Stomach (tissue), 9 donors: Measurements from ENCODE around the gene SRGN. TPM values are rescaled to one million over a fixed set of nuclear protein-coding genes. Genes with fewer than 3 reads are reported as not detected.
"Not testable (repeated sequence)": the region's sequence is repeated elsewhere in the genome, so short reads cannot be mapped to it uniquely, and the experiment has no call there.

Experiments
- DNase-seq, 2 donors: peaks; one replicate each; pipeline versions ENCODE4 v3.0.0 to v3.0.0-alpha.2; 2013 to 2019
- H3K27ac ChIP-seq, 5 donors: fragments of 200-600 bp in 4 of 5; sonication (generic) in 4 of 5; one replicate each; pipeline ENCODE4 v1.5.1; 2013 to 2019; ENCODE audit warnings: mild to moderate bottlenecking in 1 of 5, moderate library complexity in 1 of 5
- H3K27me3 ChIP-seq, 3 donors: fragments of 200-600 bp; sonication (generic); one replicate each; pipeline ENCODE4 v1.5.1; 2017 to 2019; ENCODE audit warnings: mixed run types in 1 of 3
- H3K36me3 ChIP-seq, 4 donors: fragments of 200-600 bp; sonication (generic); 1 replicate in 3 of 4; 2 replicates in 1 of 4; pipeline ENCODE4 v1.5.1; 2016 to 2019
- H3K4me1 ChIP-seq, 4 donors: fragments of 200-600 bp; sonication (generic); one replicate each; pipeline ENCODE4 v1.5.1; 2016 to 2019
- H3K4me3 ChIP-seq, 4 donors: fragments of 200-600 bp; sonication (generic) in 3 of 4; one replicate each; pipeline ENCODE4 v1.5.1; 2016 to 2019; ENCODE audit warnings: mild to moderate bottlenecking in 1 of 4
- H3K9me3 ChIP-seq, 4 donors: fragments of 200-600 bp; sonication (generic); one replicate each; pipeline ENCODE4 v1.5.1; 2016 to 2019
- EP300 ChIP-seq: sonication (generic); formaldehyde crosslinking; IDR thresholded peaks from one replicate; pipeline ENCODE4 v1.6.1; 2017; ENCODE audit warnings: antibody characterized with exemption
- POLR2A ChIP-seq, 4 donors: fragments of 450-650 bp; IDR thresholded peaks; one replicate each; pipeline ENCODE4 v1.6.1; 2016; ENCODE audit warnings: antibody characterized with exemption in 4 of 4, control low read depth in 2 of 4, mild to moderate bottlenecking in 1 of 4, moderate library complexity in 1 of 4
- POLR2AphosphoS5 ChIP-seq, 3 donors: sonication (generic); formaldehyde crosslinking; IDR thresholded peaks; one replicate each; pipeline ENCODE4 v1.6.1; 2016; ENCODE audit warnings: antibody characterized with exemption in 3 of 3
- WGBS, 5 donors: extraction: QIAGEN DNeasy Blood & Tissue Kit in 3 of 5; methylation state at CpG; one replicate each; pipeline versions ENCODE4 v1.1.5 to v1.1.7; 2013 to 2018; 5-methylcytosine and 5-hydroxymethylcytosine counted together
- intact Hi-C: fragments of 100-400 bp; cut with DNase I; formaldehyde crosslinking; loops from one replicate; pipeline ENCODE4 v1.15.1; 2023; ENCODE audit warnings: low total_unique reads
- polyA plus RNA-seq, 3 donors: library from polyadenylated mRNA; stranded (reverse); fragments of 200-250 nt; gene quantifications; one replicate each; pipeline ENCODE4 v1.2.3, GENCODE V29; 2013
- total RNA-seq, 5 donors: library from RNA; depleted of rRNA; stranded (reverse); fragments of >200 nt; gene quantifications; one replicate each; pipeline versions ENCODE4 v1.1.0 to v1.2.3, GENCODE V29; 2014 to 2016
- TF ChIP-seq, protein P1 (sequence below), 7 experiments: fragments of 450-650 bp in 4 of 7; fragments of 200-600 bp in 3 of 7; sonication (generic) in 3 of 7; IDR thresholded peaks; one replicate each; pipeline ENCODE4 v1.5.1; 2016 to 2019; ENCODE audit warnings: antibody characterized with exemption in 7 of 7, control low read depth in 2 of 7, mild to moderate bottlenecking in 1 of 7
- donor health status: healthy with polysubstance abuse.
- donor health status: Bipolar disorder and iron deficiency.
- donor health status: healthy.

The SRGN gene
- total and polyA plus RNA-seq, 8 donors: 1.3 to 212 (median 42.9) TPM

DNA sequence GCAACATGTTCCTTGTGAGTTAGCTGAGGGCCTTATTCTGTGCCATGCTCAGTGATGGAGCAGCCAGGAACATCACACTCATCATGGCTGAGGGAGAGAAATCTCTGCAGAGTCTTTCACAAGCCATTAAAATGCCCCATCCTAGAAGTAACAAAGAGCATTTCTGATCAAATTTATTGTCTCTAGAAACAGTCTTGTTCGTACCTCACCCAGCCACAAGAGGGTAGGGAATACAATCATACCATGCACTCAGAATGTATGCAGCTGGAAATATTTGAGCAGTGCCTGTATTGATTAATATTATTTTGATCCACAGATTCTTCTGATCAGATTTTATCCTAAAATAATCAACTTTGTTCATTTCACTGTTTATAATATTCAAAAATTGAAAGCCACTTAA lies 53.4 kb downstream of the SRGN start:
- 58 to 69% (median 67%) methylated on average over 1 of the region's 1 CpG for WGBS, 5 donors
- intact Hi-C loops: no loop called here
- TF ChIP-seq EP300 (no peak), POLR2A (IDR thresholded peaks at IDR 0.05) (no peak), POLR2AphosphoS5 (IDR thresholded peaks at IDR 0.05) (no peak)
- TF ChIP-seq, protein P1, sequence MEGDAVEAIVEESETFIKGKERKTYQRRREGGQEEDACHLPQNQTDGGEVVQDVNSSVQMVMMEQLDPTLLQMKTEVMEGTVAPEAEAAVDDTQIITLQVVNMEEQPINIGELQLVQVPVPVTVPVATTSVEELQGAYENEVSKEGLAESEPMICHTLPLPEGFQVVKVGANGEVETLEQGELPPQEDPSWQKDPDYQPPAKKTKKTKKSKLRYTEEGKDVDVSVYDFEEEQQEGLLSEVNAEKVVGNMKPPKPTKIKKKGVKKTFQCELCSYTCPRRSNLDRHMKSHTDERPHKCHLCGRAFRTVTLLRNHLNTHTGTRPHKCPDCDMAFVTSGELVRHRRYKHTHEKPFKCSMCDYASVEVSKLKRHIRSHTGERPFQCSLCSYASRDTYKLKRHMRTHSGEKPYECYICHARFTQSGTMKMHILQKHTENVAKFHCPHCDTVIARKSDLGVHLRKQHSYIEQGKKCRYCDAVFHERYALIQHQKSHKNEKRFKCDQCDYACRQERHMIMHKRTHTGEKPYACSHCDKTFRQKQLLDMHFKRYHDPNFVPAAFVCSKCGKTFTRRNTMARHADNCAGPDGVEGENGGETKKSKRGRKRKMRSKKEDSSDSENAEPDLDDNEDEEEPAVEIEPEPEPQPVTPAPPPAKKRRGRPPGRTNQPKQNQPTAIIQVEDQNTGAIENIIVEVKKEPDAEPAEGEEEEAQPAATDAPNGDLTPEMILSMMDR (IDR thresholded peaks at IDR 0.05): no peak
- no peak overlapping the region for H3K4me3 ChIP-seq
- no peak for DNase-seq
- no peaks in the 10 kb centered on the region for H3K27me3 ChIP-seq
- no peak overlapping the region for H3K27ac ChIP-seq
- H3K36me3 ChIP-seq: peaks cover 0 to 27% (median 19%) of the 10 kb centered on the region in 4 donors
- peaks cover 0 to 5% (median 0%) of the 10 kb centered on the region in 4 donors for H3K4me1 ChIP-seq
- H3K9me3 ChIP-seq: no peaks in the 10 kb centered on the region

GRCh38 chr10:69142074-69142473 lies 54.2 kb downstream of the SRGN start:
- H3K27me3 ChIP-seq, H3K27ac ChIP-seq, intact Hi-C loops, H3K4me1 ChIP-seq, H3K9me3 ChIP-seq, H3K4me3 ChIP-seq, DNase-seq: not testable (repeated sequence)
- 94 to 100% (median 95%) methylated on average over 3 of the region's 3 CpGs for WGBS, 5 donors
- peaks cover 0 to 19% (median 12%) of the 10 kb centered on the region in 4 donors for H3K36me3 ChIP-seq

DNA sequence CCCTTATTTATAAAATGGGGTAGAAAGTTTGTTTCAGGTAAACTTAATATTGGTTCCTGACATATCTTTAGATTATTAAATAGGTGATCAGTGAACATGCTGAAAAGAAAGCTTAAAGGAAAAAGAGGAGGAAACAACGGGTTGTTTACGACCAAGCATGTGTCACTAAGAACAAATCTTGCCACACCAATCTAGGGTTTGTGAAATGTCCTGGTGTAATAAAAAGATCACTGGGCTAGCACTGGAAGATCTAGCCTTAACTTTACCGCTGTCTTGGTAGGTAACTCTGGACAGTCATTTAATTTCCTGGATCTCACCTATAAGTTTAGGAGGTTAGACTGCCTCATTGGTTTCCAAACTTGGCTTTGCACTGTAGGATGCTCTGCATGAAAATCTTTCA lies 55.1 kb downstream of the SRGN start:
- 54 to 93% (median 57%) methylated on average over 3 of the region's 3 CpGs for WGBS, 5 donors
- TF ChIP-seq EP300: no peak
- TF ChIP-seq POLR2AphosphoS5 (IDR thresholded peaks at IDR 0.05): no peak
- no peak for TF ChIP-seq POLR2A (IDR thresholded peaks at IDR 0.05)
- TF ChIP-seq, protein P1 (IDR thresholded peaks at IDR 0.05): no peak
- no peaks in the 10 kb centered on the region for H3K9me3 ChIP-seq
- H3K36me3 ChIP-seq: peaks cover 0 to 14% (median 5%) of the 10 kb centered on the region in 4 donors
- H3K27ac ChIP-seq: no peak overlapping the region
- intact Hi-C loops: no loop called here
- no peaks in the 10 kb centered on the region for H3K27me3 ChIP-seq
- H3K4me3 ChIP-seq: no peak overlapping the region
- no peak for DNase-seq
- peaks cover 0 to 16% (median 8%) of the 10 kb centered on the region in 4 donors for H3K4me1 ChIP-seq

- DNase-seq: no peak
- H3K4me3 ChIP-seq: no peak overlapping the region
- intact Hi-C loops: no loop called here
- TF ChIP-seq POLR2AphosphoS5 (IDR thresholded peaks at IDR 0.05): no peak
- TF ChIP-seq EP300: no peak
- TF ChIP-seq, protein P1 (IDR thresholded peaks at IDR 0.05): no peak
- TF ChIP-seq POLR2A (IDR thresholded peaks at IDR 0.05): no peak
- H3K27ac ChIP-seq: no peak overlapping the region
- 94 to 100% (median 98%) methylated on average over 1 of the region's 1 CpG for WGBS, 5 donors
- H3K9me3 ChIP-seq: no peaks in the 10 kb centered on the region
- H3K27me3 ChIP-seq: no peaks in the 10 kb centered on the region
- peaks cover 0 to 17% (median 8%) of the 10 kb centered on the region in 4 donors for H3K4me1 ChIP-seq
- peaks cover 0 to 8% (median 4%) of the 10 kb centered on the region in 4 donors for H3K36me3 ChIP-seq
These were observed 57.4 kb downstream of the SRGN start for GRCh38 chr10:69145329-69145728.

- WGBS, 5 donors: 96 to 99% (median 97%) methylated on average over 8 of the region's 8 CpGs
- intact Hi-C loops: no loop called here
- TF ChIP-seq POLR2A (IDR thresholded peaks at IDR 0.05) (no peak), POLR2AphosphoS5 (IDR thresholded peaks at IDR 0.05) (no peak), EP300 (no peak)
- TF ChIP-seq, protein P1 (IDR thresholded peaks at IDR 0.05): no peak
- no peaks in the 10 kb centered on the region for H3K9me3 ChIP-seq
- no peak for DNase-seq
- H3K4me3 ChIP-seq: no peak overlapping the region
- peaks cover 0 to 5% (median 4%) of the 10 kb centered on the region in 4 donors for H3K36me3 ChIP-seq
- H3K27me3 ChIP-seq: no peaks in the 10 kb centered on the region
- H3K4me1 ChIP-seq: peaks cover 0 to 17% (median 8%) of the 10 kb centered on the region in 4 donors
- no peak overlapping the region for H3K27ac ChIP-seq
These were observed 58.0 kb downstream of the SRGN start for GRCh38 chr10:69145864-69146263.
